RWPE2 (cell line): ENCODE results near the gene ARMC8.

ENCODE experiments used
- ATAC-seq: fragments of 200-7000 bp; cut with Tn5 transposase; 3 replicates; pipeline ENCODE4 v1.9.1; 2021; ENCODE audit warnings: low read depth
- DNase-seq: peaks from one replicate; pipeline ENCODE4 v3.0.0-alpha.2; 2020; ENCODE audit warnings: low spot score
- H3K27ac ChIP-seq: fragments of 450-650 bp; 2 replicates; pipeline ENCODE4 v1.5.1; 2017; ENCODE audit warnings: mild to moderate bottlenecking; ENCODE audit not compliant: poor library complexity, severe bottlenecking
- H3K27me3 ChIP-seq: fragments of 250-450 bp; sonication (Bioruptor Pico); 2 replicates; pipeline ENCODE4 v1.5.1; 2021; ENCODE audit warnings: mild to moderate bottlenecking, moderate library complexity; ENCODE audit not compliant: insufficient read depth, poor library complexity, severe bottlenecking
- H3K36me3 ChIP-seq: fragments of 250-450 bp; sonication (Bioruptor Pico); 2 replicates; pipeline ENCODE4 v1.5.1; 2020; ENCODE audit warnings: low read depth, mild to moderate bottlenecking, moderate library complexity
- H3K4me1 ChIP-seq: fragments of 250-450 bp; sonication (Bioruptor Pico); 2 replicates; pipeline ENCODE4 v1.5.1; 2021; ENCODE audit warnings: mild to moderate bottlenecking, moderate library complexity; ENCODE audit not compliant: insufficient read depth, poor library complexity, severe bottlenecking
- H3K4me3 ChIP-seq: fragments of 250-450 bp; sonication (Bioruptor Pico); 2 replicates; pipeline ENCODE4 v1.5.1; 2021; ENCODE audit warnings: mild to moderate bottlenecking, moderate library complexity; ENCODE audit not compliant: severe bottlenecking
- H3K9me3 ChIP-seq: fragments of 250-450 bp; sonication (Bioruptor Pico); 2 replicates; pipeline ENCODE4 v1.5.1; 2021; ENCODE audit warnings: mild to moderate bottlenecking, moderate library complexity; ENCODE audit not compliant: severe bottlenecking
- TF ChIP-seq, protein P1 (sequence below): fragments of 450-650 bp; IDR thresholded peaks from one replicate; pipeline ENCODE4 v1.5.1; 2017; ENCODE audit warnings: mild to moderate bottlenecking, moderate library complexity; ENCODE audit not compliant: poor library complexity, severe bottlenecking

ARMC8 gene

DNA sequence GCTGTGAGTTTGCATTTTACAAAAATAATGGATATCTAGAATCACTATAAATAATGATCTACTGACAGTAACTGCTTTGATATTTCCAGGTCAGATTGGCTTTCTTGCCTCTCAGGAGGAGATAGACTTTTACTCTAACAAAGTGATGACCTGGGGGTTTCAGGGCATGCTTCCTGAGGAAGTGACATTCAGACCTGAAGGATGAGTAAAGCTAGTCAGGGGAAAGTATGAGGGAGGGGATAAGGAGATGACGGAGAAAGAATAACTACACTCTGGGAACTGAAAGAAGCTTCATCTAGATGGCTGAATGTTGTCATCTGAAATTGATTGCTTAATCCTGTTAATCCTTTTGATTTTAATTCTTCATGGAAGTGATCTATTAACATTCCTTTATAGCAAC, 32.2 kb downstream of the ARMC8 start:
- Histone ChIP-seq H3K4me1 (no peaks in the 10 kb centered on the region), H3K4me3 (no peak overlapping the region), H3K27ac (no peak overlapping the region), H3K27me3 (no peaks in the 10 kb centered on the region), H3K9me3 (no peaks in the 10 kb centered on the region), H3K36me3 (peaks cover 50% of the 10 kb centered on the region)
- ATAC-seq, result no peak
- DNase-seq, result no peak
- TF ChIP-seq, protein P1, sequence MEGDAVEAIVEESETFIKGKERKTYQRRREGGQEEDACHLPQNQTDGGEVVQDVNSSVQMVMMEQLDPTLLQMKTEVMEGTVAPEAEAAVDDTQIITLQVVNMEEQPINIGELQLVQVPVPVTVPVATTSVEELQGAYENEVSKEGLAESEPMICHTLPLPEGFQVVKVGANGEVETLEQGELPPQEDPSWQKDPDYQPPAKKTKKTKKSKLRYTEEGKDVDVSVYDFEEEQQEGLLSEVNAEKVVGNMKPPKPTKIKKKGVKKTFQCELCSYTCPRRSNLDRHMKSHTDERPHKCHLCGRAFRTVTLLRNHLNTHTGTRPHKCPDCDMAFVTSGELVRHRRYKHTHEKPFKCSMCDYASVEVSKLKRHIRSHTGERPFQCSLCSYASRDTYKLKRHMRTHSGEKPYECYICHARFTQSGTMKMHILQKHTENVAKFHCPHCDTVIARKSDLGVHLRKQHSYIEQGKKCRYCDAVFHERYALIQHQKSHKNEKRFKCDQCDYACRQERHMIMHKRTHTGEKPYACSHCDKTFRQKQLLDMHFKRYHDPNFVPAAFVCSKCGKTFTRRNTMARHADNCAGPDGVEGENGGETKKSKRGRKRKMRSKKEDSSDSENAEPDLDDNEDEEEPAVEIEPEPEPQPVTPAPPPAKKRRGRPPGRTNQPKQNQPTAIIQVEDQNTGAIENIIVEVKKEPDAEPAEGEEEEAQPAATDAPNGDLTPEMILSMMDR, result no peak

DNA sequence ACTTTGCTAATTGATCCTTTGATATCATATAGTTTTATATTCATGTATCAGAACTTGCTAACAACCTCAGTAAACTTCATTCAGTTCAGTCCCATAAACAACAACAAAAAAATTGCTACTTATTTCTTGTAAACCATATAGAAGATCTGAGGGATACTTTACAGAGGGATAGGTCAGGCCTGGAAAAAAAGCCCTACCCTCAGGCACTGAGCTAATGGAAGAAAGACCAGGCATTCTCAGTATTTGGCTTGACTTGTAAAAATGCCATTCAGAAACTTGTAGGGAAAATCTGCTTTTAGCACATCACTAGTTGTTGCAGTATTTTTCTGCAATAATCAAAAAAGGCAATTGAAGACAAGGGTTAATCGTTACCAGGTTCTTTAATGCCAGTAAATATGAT, 33.1 kb downstream of the ARMC8 start:
- peaks cover 55% of the 10 kb centered on the region for H3K36me3 ChIP-seq
- H3K27me3 ChIP-seq, result no peaks in the 10 kb centered on the region
- H3K4me1 ChIP-seq, result no peaks in the 10 kb centered on the region
- DNase-seq (no peak), ATAC-seq (no peak)
- no peak overlapping the region for H3K4me3 ChIP-seq
- H3K9me3 ChIP-seq, result no peaks in the 10 kb centered on the region
- TF ChIP-seq, protein P1, result no peak
- no peak overlapping the region for H3K27ac ChIP-seq

DNA sequence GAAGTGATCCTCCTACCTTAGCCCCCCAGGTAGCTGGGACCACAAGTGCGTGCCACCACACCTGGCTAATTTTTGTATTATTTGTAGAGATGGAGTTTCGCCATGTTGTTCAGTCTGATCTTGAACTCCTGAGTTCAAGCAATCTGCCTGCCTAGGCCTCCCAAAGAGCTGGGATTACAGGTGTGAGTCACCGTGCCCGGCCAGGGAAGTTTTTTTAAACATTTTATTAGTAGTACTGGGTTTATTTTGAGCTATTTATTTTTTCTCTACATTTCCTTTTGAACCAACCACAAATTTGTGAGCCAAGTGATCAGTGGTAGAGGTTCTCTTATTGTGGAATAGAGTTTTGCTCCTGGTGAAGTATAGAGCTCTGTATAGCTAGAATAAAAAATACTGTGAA, 33.7 kb downstream of the ARMC8 start:
- H3K9me3 ChIP-seq, result no peaks in the 10 kb centered on the region
- no peak overlapping the region for H3K27ac ChIP-seq
- no peak overlapping the region for H3K4me3 ChIP-seq
- TF ChIP-seq, protein P1, result no peak
- H3K27me3 ChIP-seq, result no peaks in the 10 kb centered on the region
- H3K4me1 ChIP-seq, result no peaks in the 10 kb centered on the region
- H3K36me3 ChIP-seq, result peaks cover 57% of the 10 kb centered on the region
- 0 out of 3 replicates have a peak, but pooled peaks have one; percentile 23 for ATAC-seq
- DNase-seq, result no peak

DNA sequence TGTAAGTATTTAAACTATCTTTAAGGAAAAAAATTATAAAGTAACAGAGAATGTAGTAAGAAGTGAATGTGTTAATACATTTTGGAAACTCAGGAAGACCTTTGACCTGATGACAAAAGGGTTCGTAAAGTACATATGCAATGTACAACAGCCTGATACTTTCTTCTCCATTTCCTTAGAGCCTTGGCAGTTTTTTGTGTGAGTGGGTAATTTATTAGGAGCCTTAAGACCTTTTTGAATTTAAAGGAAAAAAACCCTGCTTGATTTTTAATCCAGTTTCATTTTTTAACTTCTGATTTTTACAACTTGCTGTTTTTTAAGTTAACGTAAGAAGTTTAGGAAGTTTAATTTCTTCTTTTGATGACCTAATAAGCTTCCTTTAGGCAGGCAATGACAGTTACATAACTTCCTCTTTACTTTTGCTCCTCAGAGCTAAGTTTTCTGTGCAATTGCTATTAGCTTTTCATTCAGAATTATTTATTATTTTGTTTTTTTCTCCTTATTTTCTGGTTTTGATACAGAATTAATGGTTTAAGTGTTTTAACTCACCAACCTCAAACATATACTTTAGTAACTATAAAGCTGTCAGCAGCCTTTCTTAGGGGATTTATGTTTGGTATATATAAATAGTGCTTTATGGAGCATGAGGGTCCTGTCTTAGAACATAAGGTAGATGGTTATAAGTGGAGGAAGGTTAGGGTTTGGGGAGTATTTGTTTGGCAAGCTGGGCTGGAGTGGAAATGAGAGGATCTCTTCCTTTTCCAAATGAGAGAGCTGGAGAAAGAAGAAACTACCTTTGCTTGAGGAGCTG, 35.2 kb downstream of the ARMC8 start:
- Histone ChIP-seq H3K36me3 (peaks cover 60% of the 10 kb centered on the region), H3K9me3 (no peaks in the 10 kb centered on the region), H3K4me3 (no peak overlapping the region), H3K4me1 (no peaks in the 10 kb centered on the region), H3K27me3 (no peaks in the 10 kb centered on the region), H3K27ac (no peak overlapping the region)
- ATAC-seq (no peak), DNase-seq (no peak)
- TF ChIP-seq, protein P1, result no peak

DNA sequence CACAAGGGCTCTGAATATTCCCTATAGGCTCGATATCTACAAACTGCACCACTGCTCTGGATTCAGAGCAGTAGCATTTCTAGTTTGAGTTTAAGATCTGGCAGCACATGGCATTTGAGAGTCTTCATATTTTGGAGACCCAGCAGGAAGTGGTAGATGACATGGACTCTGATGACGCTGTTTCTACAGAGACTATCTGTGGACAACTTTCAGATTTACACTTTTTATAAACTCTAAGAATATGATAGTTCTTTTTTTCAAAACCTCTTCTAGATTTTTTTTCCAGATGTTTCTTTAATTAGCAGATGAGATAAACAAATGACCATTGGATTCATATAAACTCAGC, 35.8 kb downstream of the ARMC8 start:
- H3K9me3 ChIP-seq, result no peaks in the 10 kb centered on the region
- H3K27ac ChIP-seq, result no peak overlapping the region
- ATAC-seq (no peak), DNase-seq (no peak)
- no peaks in the 10 kb centered on the region for H3K4me1 ChIP-seq
- TF ChIP-seq, protein P1, result no peak
- no peak overlapping the region for H3K4me3 ChIP-seq
- H3K36me3 ChIP-seq, result peaks cover 64% of the 10 kb centered on the region
- H3K27me3 ChIP-seq, result no peaks in the 10 kb centered on the region
